CD4-positive, CD25-positive, alpha-beta regulatory T cell (primary cell): ENCODE results near the gene CAB39L. TPM values are rescaled to one million over a fixed set of nuclear protein-coding genes. Genes with fewer than 3 reads are reported as not detected.
A peak's percentile ranks its signal among the peaks of the same experiment; 100 is the strongest.
"Not testable (repeated sequence)": the region's sequence is repeated elsewhere in the genome, so short reads cannot be mapped to it uniquely, and the experiment has no call there.

Source experiments
- ATAC-seq, 2 donors: fragments of 150-1000 bp; cut with Tn5 transposase; one replicate each; pipeline ENCODE4 v1.10.0; 2021; ENCODE audit warnings: low read depth in 2 of 2, moderate number of reproducible peaks in 2 of 2, moderate library complexity in 1 of 2
- DNase-seq, 3 donors: peaks; one replicate each; pipeline versions ENCODE4 v3.0.0 to v3.0.0-alpha.2; 2012 to 2022; ENCODE audit warnings: mixed read lengths in 1 of 3
- H3K27ac ChIP-seq: one replicate; pipeline ENCODE4 v1.7.0; 2013; ENCODE audit warnings: mild to moderate bottlenecking, low read length; ENCODE audit not compliant: insufficient read depth, poor library complexity, severe bottlenecking
- H3K27me3 ChIP-seq: one replicate; pipeline ENCODE4 v1.7.0; 2013; ENCODE audit warnings: low read length; ENCODE audit not compliant: control insufficient read depth, insufficient read depth
- H3K36me3 ChIP-seq: one replicate; pipeline ENCODE4 v1.7.0; 2013; ENCODE audit warnings: mild to moderate bottlenecking, low read length, moderate library complexity; ENCODE audit not compliant: control insufficient read depth, insufficient read depth
- H3K4me1 ChIP-seq: 2 replicates; pipeline ENCODE4 v1.7.0; 2013; ENCODE audit warnings: mild to moderate bottlenecking, low read length; ENCODE audit not compliant: insufficient read depth, control insufficient read depth, poor library complexity, severe bottlenecking
- H3K4me3 ChIP-seq: one replicate; pipeline ENCODE4 v1.7.0; 2013; ENCODE audit warnings: low read depth, mild to moderate bottlenecking, low read length, moderate library complexity
- H3K9me3 ChIP-seq, 2 experiments: 1 replicate in 1 of 2; 2 replicates in 1 of 2; pipeline ENCODE4 v1.7.0; 2013; ENCODE audit warnings: low read length in 2 of 2, mild to moderate bottlenecking in 1 of 2, moderate library complexity in 1 of 2; ENCODE audit not compliant: control insufficient read depth in 2 of 2
- H3K27ac Mint-ChIP-seq, 3 donors: one replicate each; pipeline ENCODE4 v1.8.0; 2020 to 2022; ENCODE audit warnings: mild to moderate bottlenecking in 3 of 3, mixed read lengths in 3 of 3, moderate library complexity in 2 of 3
- H3K27me3 Mint-ChIP-seq: one replicate; pipeline ENCODE4 v1.8.0; 2022; ENCODE audit warnings: mild to moderate bottlenecking, mixed read lengths
- H3K36me3 Mint-ChIP-seq: one replicate; pipeline ENCODE4 v1.8.0; 2020; ENCODE audit warnings: mixed read lengths
- H3K4me1 Mint-ChIP-seq, 4 donors: one replicate each; pipeline ENCODE4 v1.8.0; 2020 to 2022; ENCODE audit warnings: mixed read lengths in 4 of 4, mild to moderate bottlenecking in 1 of 4
- H3K4me3 Mint-ChIP-seq, 4 donors: one replicate each; pipeline ENCODE4 v1.8.0; 2020 to 2022; ENCODE audit warnings: mild to moderate bottlenecking in 4 of 4, mixed read lengths in 4 of 4, moderate library complexity in 3 of 4
- H3K9me3 Mint-ChIP-seq, 7 donors: one replicate each; pipeline ENCODE4 v1.8.0; 2020 to 2022; ENCODE audit warnings: mixed read lengths in 7 of 7, mild to moderate bottlenecking in 3 of 7, moderate library complexity in 2 of 7
- polyA plus RNA-seq, 4 donors: library from polyadenylated mRNA; unstranded; fragments of 300-500 nt; fragmentation: Illumina TruSeq; gene quantifications; one replicate each; pipeline ENCODE4 v1.2.3, GENCODE V29; 2021
- total RNA-seq: library from RNA; stranded (reverse); gene quantifications from one replicate; pipeline ENCODE4 v1.2.3, GENCODE V29; 2022

The CAB39L gene
- total and polyA plus RNA-seq, 5 donors from 2014 or later = 3.0 to 13.9 (median 7.3) TPM

DNA sequence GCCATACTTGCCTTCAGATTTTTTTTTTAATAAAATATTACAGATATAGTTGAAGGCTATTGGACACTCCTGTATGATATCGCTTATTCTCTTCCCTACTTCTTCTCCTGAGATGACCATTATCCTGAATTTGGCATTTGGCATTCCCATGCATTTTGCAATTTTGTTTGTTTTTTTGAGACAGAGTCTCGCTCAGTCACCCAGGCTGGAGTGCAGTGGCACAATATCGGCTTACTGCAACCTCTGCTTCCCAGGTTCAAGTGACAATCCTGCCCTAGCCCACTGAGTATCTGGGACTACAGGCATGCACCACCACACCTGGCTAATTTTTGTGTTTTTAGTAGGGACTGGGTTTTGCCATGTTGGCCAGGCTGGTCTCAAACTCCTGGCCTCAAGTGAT is 116.7 kb downstream of the CAB39L start:
- H3K27me3 Mint-ChIP-seq, ATAC-seq, H3K27ac Mint-ChIP-seq, H3K27me3 ChIP-seq, H3K9me3 ChIP-seq, H3K4me1 Mint-ChIP-seq, H3K27ac ChIP-seq, H3K36me3 ChIP-seq, H3K9me3 Mint-ChIP-seq, H3K4me1 ChIP-seq, DNase-seq, H3K4me3 ChIP-seq, H3K4me3 Mint-ChIP-seq: not testable (repeated sequence)
- peaks cover 20% of the 10 kb centered on the region for H3K36me3 Mint-ChIP-seq

DNA sequence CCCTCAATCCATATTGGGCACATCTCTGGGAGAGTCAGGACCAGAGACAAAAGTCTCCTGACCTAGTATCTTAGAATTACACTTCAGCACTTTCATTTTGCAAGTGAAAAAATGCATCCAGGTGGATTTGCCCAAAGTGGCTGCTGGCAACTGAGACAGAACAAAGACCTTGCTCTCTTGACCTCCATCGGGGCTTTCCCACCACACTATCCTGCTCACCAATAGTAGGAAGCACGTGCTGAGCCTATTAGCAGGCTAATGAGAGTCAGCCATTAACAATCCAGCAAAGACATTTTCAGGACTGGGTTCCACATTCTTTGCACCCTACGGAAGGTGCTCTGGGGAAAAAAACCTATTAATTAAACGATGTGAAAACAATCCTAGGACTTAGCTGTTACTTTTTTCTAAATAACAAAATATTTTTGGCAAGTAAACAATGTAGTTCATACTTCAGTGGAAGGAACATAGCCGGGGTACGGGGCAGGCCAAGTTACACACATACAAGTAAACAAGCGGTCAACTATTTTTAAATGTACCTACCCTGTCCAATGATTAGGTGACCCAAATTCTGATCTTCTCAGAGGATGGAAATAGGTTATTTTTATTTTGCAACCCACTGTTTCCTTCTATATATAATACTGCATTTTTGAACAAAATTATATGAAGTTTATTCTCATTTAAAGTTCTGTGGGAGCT is 117.5 kb downstream of the CAB39L start:
- ATAC-seq = no peak
- Histone ChIP-seq H3K27me3 (no peaks in the 10 kb centered on the region), H3K4me3 (no peak overlapping the region), H3K36me3 (no peaks in the 10 kb centered on the region), H3K27ac (no peak overlapping the region), H3K4me1 (no peaks in the 10 kb centered on the region), H3K9me3 (no peaks in the 10 kb centered on the region)
- Mint-ChIP-seq H3K9me3 (no peaks in the 10 kb centered on the region), H3K27ac (no peak overlapping the region), H3K27me3 (no peaks in the 10 kb centered on the region), H3K4me3 (no peak overlapping the region), H3K36me3 (peaks cover 16% of the 10 kb centered on the region), H3K4me1 (peaks cover 0 to 3% (median 1%) of the 10 kb centered on the region in 4 donors)
- no peak for DNase-seq

DNA sequence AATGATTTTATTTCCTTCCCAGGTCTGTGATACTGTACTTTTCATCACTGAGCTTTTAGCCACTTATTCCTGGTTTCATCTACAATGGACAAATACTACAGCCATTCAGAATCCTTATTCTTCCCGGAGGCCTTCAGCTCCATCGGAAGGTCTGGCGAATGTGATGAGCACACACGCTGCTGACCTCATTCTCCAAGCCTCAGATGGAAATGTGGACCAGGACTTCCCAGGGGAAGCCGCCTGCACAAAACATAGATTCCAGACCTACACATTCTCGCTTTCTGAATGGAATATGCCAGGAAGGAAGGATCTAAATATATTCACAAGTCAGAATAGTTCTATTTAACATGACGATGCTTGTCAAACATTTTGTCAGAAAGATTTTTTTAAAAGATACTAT is 120.5 kb downstream of the CAB39L start:
- H3K27me3 ChIP-seq = no peaks in the 10 kb centered on the region
- no peak overlapping the region for H3K4me3 ChIP-seq
- Mint-ChIP-seq H3K27ac (no peak overlapping the region), H3K9me3 (no peaks in the 10 kb centered on the region), H3K27me3 (no peaks in the 10 kb centered on the region), H3K4me1 (peaks cover 7 to 12% (median 8%) of the 10 kb centered on the region in 4 donors), H3K4me3 (no peak overlapping the region), H3K36me3 (peaks cover 10% of the 10 kb centered on the region)
- no peak overlapping the region for H3K27ac ChIP-seq
- H3K9me3 ChIP-seq = no peaks in the 10 kb centered on the region
- ATAC-seq (no peak), DNase-seq (no peak)
- no peaks in the 10 kb centered on the region for H3K4me1 ChIP-seq
- H3K36me3 ChIP-seq = no peaks in the 10 kb centered on the region

DNA sequence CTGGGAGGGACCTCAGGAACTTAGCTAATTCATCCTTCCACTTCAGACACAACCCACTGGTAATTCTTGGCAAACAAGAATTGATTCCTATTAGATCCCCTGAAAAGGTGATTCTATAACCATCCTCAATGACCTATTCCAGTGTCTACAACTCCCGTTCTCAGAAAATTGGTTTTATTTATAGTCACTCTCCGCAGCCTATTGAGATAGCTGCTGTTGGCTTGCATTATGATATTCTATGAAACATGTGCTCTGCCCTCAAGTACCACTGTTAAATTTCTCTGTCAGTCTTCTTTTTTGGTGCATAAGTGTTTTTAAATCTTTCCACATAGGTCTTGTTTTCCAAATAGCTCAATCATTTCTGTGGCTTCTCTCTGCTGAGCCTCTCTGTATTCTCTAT is 121.2 kb downstream of the CAB39L start:
- H3K4me3 ChIP-seq = no peak overlapping the region
- no peaks in the 10 kb centered on the region for H3K9me3 ChIP-seq
- no peaks in the 10 kb centered on the region for H3K36me3 ChIP-seq
- ATAC-seq (no peak), DNase-seq (no peak)
- peaks cover 7 to 12% (median 8%) of the 10 kb centered on the region in 4 donors for H3K4me1 Mint-ChIP-seq
- peaks cover 14% of the 10 kb centered on the region for H3K36me3 Mint-ChIP-seq
- no peaks in the 10 kb centered on the region for H3K27me3 Mint-ChIP-seq
- H3K9me3 Mint-ChIP-seq = no peaks in the 10 kb centered on the region
- no peaks in the 10 kb centered on the region for H3K4me1 ChIP-seq
- H3K4me3 Mint-ChIP-seq = no peak overlapping the region
- H3K27ac Mint-ChIP-seq = no peak overlapping the region
- no peaks in the 10 kb centered on the region for H3K27me3 ChIP-seq
- H3K27ac ChIP-seq = no peak overlapping the region

DNA sequence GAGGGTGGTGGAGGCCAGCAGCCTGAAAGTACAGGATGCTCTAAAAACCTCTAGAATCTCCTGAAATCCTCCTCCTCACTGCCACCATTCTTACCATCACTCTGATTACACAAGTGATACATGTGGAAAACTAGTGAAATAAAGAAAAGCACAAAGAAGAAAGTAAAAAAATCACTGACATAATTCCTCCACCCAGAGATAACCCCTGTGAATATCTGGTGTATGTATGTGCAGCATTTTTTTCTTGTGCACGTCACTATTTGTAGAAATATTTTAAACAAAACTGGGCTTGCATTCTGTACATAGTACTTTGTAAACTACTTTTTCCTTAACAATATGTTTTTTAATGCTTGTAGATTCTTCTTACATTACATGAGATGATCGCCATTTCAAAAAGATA is 122.9 kb downstream of the CAB39L start:
- Histone ChIP-seq H3K4me3 (no peak overlapping the region), H3K27ac (no peak overlapping the region), H3K36me3 (no peaks in the 10 kb centered on the region), H3K4me1 (no peaks in the 10 kb centered on the region), H3K9me3 (no peaks in the 10 kb centered on the region), H3K27me3 (no peaks in the 10 kb centered on the region)
- H3K4me3 Mint-ChIP-seq = no peak overlapping the region
- ATAC-seq (no peak), DNase-seq (no peak)
- H3K4me1 Mint-ChIP-seq = peaks cover 7 to 12% (median 8%) of the 10 kb centered on the region in 4 donors
- peak overlapping the region in 2 of 3 donors; percentile 3 to 45 for H3K27ac Mint-ChIP-seq
- H3K36me3 Mint-ChIP-seq = peaks cover 27% of the 10 kb centered on the region
- no peaks in the 10 kb centered on the region for H3K9me3 Mint-ChIP-seq
- H3K27me3 Mint-ChIP-seq = no peaks in the 10 kb centered on the region

DNA sequence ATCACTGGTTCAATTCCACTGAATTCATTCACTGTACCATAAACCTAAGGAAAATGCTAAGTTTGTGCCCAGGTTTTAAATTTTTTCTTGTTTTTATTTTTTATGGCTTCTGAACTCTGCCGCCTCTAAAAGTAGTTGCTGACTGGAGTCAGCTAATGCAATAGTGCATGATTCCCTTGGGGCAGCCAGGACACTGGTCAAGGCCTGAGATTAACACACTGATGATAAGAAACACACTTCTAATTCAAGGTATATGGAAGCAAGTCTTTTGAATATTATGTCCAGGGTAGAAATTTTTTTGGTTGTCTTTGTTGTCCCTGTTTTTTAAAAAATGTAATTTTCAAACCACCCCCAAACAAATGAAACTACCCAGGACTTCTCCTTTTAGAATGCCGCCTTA is 123.9 kb downstream of the CAB39L start:
- no peak for ATAC-seq
- DNase-seq = no peak
- H3K36me3 Mint-ChIP-seq = peaks cover 24% of the 10 kb centered on the region
- H3K27ac Mint-ChIP-seq = peak overlapping the region in 1 of 3 donors; percentile 28
- H3K27me3 Mint-ChIP-seq = no peaks in the 10 kb centered on the region
- H3K4me1 Mint-ChIP-seq = peaks cover 7 to 12% (median 8%) of the 10 kb centered on the region in 4 donors
- Histone ChIP-seq H3K4me3 (no peak overlapping the region), H3K36me3 (no peaks in the 10 kb centered on the region), H3K27me3 (no peaks in the 10 kb centered on the region), H3K9me3 (no peaks in the 10 kb centered on the region), H3K27ac (no peak overlapping the region), H3K4me1 (no peaks in the 10 kb centered on the region)
- no peak overlapping the region for H3K4me3 Mint-ChIP-seq
- H3K9me3 Mint-ChIP-seq = no peaks in the 10 kb centered on the region

DNA sequence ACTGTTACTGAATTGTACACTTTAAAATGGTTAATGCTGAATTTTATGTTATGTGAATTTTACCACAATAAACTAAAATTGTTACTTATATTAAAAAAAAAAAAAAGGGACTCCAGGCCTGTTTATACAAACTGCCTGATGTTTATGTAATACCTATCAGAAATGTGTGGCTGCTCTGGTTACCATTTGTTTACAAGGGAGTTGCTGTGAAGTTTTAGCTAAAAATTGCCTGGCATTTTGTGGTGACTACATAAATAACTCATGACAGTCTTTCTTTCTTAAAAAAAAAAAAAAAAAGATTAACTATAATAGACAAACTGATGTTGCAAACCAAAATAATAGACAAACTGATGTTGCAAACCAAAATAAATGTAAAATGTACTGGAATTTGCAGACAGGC is 124.3 kb downstream of the CAB39L start:
- H3K4me1 ChIP-seq = no peaks in the 10 kb centered on the region
- Mint-ChIP-seq H3K4me1 (peaks cover 7 to 12% (median 8%) of the 10 kb centered on the region in 4 donors), H3K27ac (peak overlapping the region in 1 of 3 donors; percentile 28), H3K9me3 (no peaks in the 10 kb centered on the region), H3K4me3 (no peak overlapping the region), H3K36me3 (peaks cover 24% of the 10 kb centered on the region), H3K27me3 (no peaks in the 10 kb centered on the region)
- no peaks in the 10 kb centered on the region for H3K9me3 ChIP-seq
- ATAC-seq = no peak
- H3K36me3 ChIP-seq = no peaks in the 10 kb centered on the region
- no peaks in the 10 kb centered on the region for H3K27me3 ChIP-seq
- no peak overlapping the region for H3K4me3 ChIP-seq
- no peak overlapping the region for H3K27ac ChIP-seq
- DNase-seq = no peak

DNA sequence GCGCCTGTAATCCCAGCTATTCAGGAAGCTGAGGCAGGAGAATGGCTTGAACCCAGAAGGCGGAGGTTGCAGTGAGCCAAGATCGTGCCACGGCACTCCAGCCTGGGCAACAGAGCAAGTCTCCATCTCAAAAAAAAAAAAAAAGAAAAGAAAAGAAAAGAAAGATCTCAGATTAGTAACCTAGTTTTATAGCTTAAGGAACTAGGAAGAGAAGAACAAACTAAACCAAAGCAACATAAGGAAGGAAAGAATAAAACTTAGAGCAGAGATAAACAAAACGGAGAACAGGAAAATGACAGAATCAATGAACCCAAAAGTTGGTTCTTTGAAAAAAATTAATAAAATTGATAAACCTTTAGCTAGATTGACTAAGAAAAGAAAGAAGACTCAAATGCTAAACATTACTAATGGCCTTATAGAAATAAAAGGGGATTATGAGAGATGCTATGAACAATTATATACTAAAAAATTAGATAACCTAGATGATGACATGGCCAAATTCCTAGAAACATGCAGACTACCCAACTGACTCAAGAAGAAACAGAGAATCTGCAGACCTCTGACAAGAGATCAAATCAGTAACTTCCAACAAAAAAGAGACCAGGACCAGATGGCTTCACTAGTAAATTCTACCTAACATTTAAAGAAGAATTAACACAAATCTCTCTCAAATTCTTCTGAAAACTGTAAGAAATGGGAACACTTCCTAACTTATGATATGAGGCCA is 127.9 kb downstream of the CAB39L start:
- H3K27me3 Mint-ChIP-seq = no peaks in the 10 kb centered on the region
- Histone ChIP-seq H3K27me3 (no peaks in the 10 kb centered on the region), H3K36me3 (no peaks in the 10 kb centered on the region), H3K9me3 (no peaks in the 10 kb centered on the region), H3K4me1 (no peaks in the 10 kb centered on the region), H3K4me3 (no peak overlapping the region), H3K27ac (no peak overlapping the region)
- no peaks in the 10 kb centered on the region for H3K9me3 Mint-ChIP-seq
- H3K4me1 Mint-ChIP-seq = peaks cover 3 to 6% (median 4%) of the 10 kb centered on the region in 4 donors
- ATAC-seq (no peak), DNase-seq (no peak)
- H3K27ac Mint-ChIP-seq = no peak overlapping the region
- no peak overlapping the region for H3K4me3 Mint-ChIP-seq
- peaks cover 19% of the 10 kb centered on the region for H3K36me3 Mint-ChIP-seq
